Nephron progenitor cell (in vitro differentiated cells): ENCODE measurements around the gene PLIN1.

Experiments
- DNase-seq: peaks from one replicate; pipeline ENCODE4 v3.0.0; 2021
- H3K27ac Mint-ChIP-seq: 2 replicates; pipeline ENCODE4 v1.8.0; 2021; ENCODE audit warnings: mild to moderate bottlenecking, moderate library complexity, mixed read lengths
- H3K27me3 Mint-ChIP-seq: 2 replicates; pipeline ENCODE4 v1.8.0; 2021; ENCODE audit warnings: mild to moderate bottlenecking, low read depth, mixed read lengths; ENCODE audit not compliant: poor library complexity
- H3K36me3 Mint-ChIP-seq: 2 replicates; pipeline ENCODE4 v1.8.0; 2021; ENCODE audit warnings: low read depth, mixed read lengths
- H3K4me1 Mint-ChIP-seq: 2 replicates; pipeline ENCODE4 v1.8.0; 2021; ENCODE audit warnings: mixed read lengths
- H3K4me3 Mint-ChIP-seq: 2 replicates; pipeline ENCODE4 v1.8.0; 2021; ENCODE audit warnings: mild to moderate bottlenecking, moderate library complexity, mixed read lengths
- H3K9me3 Mint-ChIP-seq: 2 replicates; pipeline ENCODE4 v1.8.0; 2021; ENCODE audit warnings: mild to moderate bottlenecking, moderate library complexity, mixed read lengths
- TF ChIP-seq, protein P1 (sequence below): fragments of 200-600 bp; sonication (generic); IDR thresholded peaks from 2 replicates; pipeline ENCODE4 v1.5.0; 2021; ENCODE audit warnings: antibody characterized with exemption

Gene PLIN1

DNA sequence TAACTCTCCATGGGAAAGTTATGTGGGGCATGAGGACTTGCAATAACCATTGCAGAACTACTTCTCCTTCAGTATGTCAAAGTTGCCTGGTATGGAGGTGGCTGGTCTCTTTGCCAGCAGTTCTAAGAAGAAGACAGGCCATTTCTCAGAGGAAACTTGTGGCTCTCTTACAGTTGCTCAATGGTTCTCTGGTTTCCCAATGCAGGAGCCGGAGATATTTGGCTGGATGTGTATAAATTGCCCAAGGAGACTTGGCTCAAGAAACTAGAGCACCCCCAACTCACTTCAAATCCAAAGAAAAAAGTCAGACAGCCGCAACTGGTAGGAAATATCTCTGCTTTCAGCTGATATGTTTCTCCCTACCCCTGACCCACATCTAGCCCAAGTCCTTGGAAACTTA lies 35.6 kb upstream of the PLIN1 start:
- no peak for DNase-seq

DNA sequence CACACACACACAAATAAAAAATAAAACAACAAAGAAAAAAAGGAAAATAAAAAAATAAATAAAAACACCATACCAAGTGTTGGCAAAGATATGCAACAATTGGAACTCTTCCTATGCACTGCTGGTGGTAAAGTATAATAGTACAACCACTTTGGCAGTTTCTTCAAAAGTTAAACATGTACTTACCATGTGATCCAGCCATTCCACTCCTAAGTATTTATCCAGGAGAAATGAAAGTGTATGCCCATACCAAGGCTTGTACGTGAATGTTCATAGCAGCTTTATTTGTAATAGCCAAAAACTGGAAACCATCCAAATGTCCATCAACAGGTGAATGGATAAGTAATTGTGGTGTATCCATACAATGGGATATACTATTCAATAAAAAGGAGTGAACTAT lies 28.4 kb upstream of the PLIN1 start:
- Mint-ChIP-seq H3K27ac (no peak overlapping the region), H3K4me1 (no peaks in the 10 kb centered on the region), H3K9me3 (peaks cover 4% of the 10 kb centered on the region), H3K27me3 (peaks cover 53% of the 10 kb centered on the region), H3K4me3 (no peak overlapping the region), H3K36me3 (no peaks in the 10 kb centered on the region)
- TF ChIP-seq, protein P1, sequence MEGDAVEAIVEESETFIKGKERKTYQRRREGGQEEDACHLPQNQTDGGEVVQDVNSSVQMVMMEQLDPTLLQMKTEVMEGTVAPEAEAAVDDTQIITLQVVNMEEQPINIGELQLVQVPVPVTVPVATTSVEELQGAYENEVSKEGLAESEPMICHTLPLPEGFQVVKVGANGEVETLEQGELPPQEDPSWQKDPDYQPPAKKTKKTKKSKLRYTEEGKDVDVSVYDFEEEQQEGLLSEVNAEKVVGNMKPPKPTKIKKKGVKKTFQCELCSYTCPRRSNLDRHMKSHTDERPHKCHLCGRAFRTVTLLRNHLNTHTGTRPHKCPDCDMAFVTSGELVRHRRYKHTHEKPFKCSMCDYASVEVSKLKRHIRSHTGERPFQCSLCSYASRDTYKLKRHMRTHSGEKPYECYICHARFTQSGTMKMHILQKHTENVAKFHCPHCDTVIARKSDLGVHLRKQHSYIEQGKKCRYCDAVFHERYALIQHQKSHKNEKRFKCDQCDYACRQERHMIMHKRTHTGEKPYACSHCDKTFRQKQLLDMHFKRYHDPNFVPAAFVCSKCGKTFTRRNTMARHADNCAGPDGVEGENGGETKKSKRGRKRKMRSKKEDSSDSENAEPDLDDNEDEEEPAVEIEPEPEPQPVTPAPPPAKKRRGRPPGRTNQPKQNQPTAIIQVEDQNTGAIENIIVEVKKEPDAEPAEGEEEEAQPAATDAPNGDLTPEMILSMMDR: no peak
- no peak for DNase-seq

More for the DNA sequence above, 35.6 kb upstream of the PLIN1 start:
- Mint-ChIP-seq H3K4me1 (no peaks in the 10 kb centered on the region), H3K27ac (no peak overlapping the region), H3K36me3 (no peaks in the 10 kb centered on the region), H3K4me3 (no peak overlapping the region), H3K9me3 (peaks cover 4% of the 10 kb centered on the region), H3K27me3 (peaks cover 22% of the 10 kb centered on the region)
- TF ChIP-seq, protein P1: no peak

DNA sequence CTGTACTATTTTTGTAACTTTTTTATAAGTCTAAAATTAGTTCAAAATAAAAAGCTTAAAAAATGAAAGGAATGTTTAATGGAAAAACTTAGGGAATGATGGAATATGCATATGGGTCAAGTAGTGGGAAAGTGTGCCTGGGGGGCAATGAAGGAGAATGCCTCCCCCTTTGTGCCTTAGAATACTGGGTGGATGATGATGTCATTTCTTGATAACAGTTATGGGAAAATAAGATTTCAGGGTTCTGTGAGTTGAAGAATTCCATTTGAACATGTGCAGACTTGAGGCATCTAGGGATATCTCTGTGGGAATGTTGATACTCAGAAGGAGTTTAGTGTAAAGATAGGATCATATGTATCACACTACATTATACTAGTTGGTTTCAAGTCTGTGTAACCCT lies 25.2 kb upstream of the PLIN1 start:
- H3K27ac Mint-ChIP-seq: no peak overlapping the region
- no peaks in the 10 kb centered on the region for H3K4me1 Mint-ChIP-seq

DNA sequence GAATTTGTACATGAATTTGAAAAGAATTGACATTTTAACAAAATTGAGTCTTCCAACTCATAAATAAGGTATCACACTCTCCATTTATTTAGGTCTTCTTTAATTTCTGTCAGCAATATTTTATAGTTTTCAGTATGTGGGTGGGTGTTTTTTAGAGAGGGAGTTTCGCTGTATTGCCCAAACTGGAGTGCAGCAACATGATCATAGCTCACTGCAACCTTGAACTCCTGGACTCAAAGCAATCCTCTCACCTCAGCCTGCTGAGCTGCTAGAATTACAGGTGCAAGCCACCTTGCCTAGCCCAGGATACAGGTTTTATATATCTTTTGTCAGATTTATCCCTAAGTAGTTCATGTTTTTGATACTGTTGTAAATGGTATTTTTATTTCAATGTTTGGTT lies 16.0 kb upstream of the PLIN1 start:
- peaks cover 80% of the 10 kb centered on the region for H3K27me3 Mint-ChIP-seq
- DNase-seq: no peak
- no peak overlapping the region for H3K4me3 Mint-ChIP-seq
- no peak overlapping the region for H3K27ac Mint-ChIP-seq
- H3K36me3 Mint-ChIP-seq: no peaks in the 10 kb centered on the region
- TF ChIP-seq, protein P1: no peak
- peaks cover 9% of the 10 kb centered on the region for H3K9me3 Mint-ChIP-seq
- peaks cover 6% of the 10 kb centered on the region for H3K4me1 Mint-ChIP-seq

More for the DNA sequence above, 25.2 kb upstream of the PLIN1 start:
- Mint-ChIP-seq H3K4me3 (no peak overlapping the region), H3K9me3 (no peaks in the 10 kb centered on the region), H3K27me3 (peaks cover 67% of the 10 kb centered on the region), H3K36me3 (no peaks in the 10 kb centered on the region)
- TF ChIP-seq, protein P1: no peak
- DNase-seq: no peak

DNA sequence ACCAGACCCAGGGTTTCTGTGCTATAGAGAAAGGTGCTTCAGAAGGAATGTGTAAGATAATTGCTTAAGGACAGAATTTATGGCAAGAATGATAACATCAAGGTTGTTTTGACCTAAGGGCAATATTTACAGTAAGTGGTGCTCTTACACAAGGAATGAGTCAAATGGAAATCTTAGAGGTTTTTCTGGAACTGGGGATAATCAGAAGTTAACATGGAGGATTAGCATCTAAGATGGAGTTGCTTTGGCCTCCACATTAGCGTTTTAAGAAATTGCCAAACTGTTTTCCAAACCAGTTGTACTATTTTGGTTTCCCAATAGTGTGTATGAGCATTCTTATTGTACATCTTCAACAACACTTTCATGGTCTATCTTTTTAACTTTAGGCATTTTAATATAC lies 14.5 kb upstream of the PLIN1 start:
- Mint-ChIP-seq H3K27ac (no peak overlapping the region), H3K9me3 (peaks cover 9% of the 10 kb centered on the region), H3K4me1 (peaks cover 14% of the 10 kb centered on the region), H3K27me3 (peaks cover 81% of the 10 kb centered on the region), H3K36me3 (no peaks in the 10 kb centered on the region), H3K4me3 (no peak overlapping the region)
- no peak for DNase-seq
- TF ChIP-seq, protein P1: no peak

DNA sequence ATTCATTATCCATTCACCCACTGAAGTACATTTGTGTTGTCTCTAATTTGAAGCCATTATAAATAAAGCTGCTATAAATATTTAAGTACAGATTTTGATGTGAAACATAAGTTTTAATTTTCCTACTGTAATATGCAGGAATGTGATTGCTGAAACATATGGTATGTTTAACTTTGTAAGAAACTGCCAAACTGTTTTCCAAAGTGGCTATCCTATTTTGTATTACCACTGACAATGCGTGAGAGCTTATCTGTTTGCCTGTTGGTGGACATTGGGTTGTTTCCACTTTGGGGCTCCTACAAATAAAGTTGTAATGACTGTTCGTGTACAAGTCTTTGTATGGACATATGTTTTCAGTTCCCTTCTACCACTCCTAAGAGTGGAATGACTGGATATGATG lies 13.9 kb upstream of the PLIN1 start:
- Mint-ChIP-seq H3K9me3 (peaks cover 5% of the 10 kb centered on the region), H3K36me3 (no peaks in the 10 kb centered on the region), H3K4me1 (peaks cover 14% of the 10 kb centered on the region), H3K27me3 (peaks cover 77% of the 10 kb centered on the region), H3K4me3 (no peak overlapping the region), H3K27ac (no peak overlapping the region)
- TF ChIP-seq, protein P1: no peak
- no peak for DNase-seq
